ENCODE results near the gene SARDH.
"Not testable (repeated sequence)": the region's sequence is repeated elsewhere in the genome, so short reads cannot be mapped to it uniquely, and the experiment has no call there.

SARDH gene

GRCh38 chr9:133754688-133755227, 16.6 kb upstream of the SARDH start:
- Histone ChIP-seq H3K4me3 (ENCODE audit: low read depth, low read length) (no peak overlapping the region), H3K36me3 (peaks cover 4% of the 10 kb centered on the region; the same call in 1 of the 2 replicates), H3K27ac (no peak overlapping the region), H3K27me3 (ENCODE audit: insufficient read depth, low read depth, severe bottlenecking) (no peaks in the 10 kb centered on the region), H3K9me3 (ENCODE audit: severe bottlenecking) (peaks cover 6% of the 10 kb centered on the region)
- DNase-seq = no peak
- TF ChIP-seq, protein P1, sequence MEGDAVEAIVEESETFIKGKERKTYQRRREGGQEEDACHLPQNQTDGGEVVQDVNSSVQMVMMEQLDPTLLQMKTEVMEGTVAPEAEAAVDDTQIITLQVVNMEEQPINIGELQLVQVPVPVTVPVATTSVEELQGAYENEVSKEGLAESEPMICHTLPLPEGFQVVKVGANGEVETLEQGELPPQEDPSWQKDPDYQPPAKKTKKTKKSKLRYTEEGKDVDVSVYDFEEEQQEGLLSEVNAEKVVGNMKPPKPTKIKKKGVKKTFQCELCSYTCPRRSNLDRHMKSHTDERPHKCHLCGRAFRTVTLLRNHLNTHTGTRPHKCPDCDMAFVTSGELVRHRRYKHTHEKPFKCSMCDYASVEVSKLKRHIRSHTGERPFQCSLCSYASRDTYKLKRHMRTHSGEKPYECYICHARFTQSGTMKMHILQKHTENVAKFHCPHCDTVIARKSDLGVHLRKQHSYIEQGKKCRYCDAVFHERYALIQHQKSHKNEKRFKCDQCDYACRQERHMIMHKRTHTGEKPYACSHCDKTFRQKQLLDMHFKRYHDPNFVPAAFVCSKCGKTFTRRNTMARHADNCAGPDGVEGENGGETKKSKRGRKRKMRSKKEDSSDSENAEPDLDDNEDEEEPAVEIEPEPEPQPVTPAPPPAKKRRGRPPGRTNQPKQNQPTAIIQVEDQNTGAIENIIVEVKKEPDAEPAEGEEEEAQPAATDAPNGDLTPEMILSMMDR (IDR thresholded peaks at IDR 0.05; ENCODE audit: low read depth, low read length) = no peak

GRCh38 chr9:133754187-133754586, 16.0 kb upstream of the SARDH start:
- H3K36me3 ChIP-seq = peaks cover 4% of the 10 kb centered on the region; the same call in 1 of the 2 replicates
- TF ChIP-seq, protein P1 (IDR thresholded peaks at IDR 0.05; ENCODE audit: low read depth, low read length) = no peak
- no peak for DNase-seq
- no peak overlapping the region for H3K4me3 ChIP-seq (ENCODE audit: low read depth, low read length)
- H3K27me3 ChIP-seq (ENCODE audit: insufficient read depth, low read depth, severe bottlenecking) = no peaks in the 10 kb centered on the region
- no peak overlapping the region for H3K27ac ChIP-seq
- H3K9me3 ChIP-seq (ENCODE audit: severe bottlenecking) = peaks cover 6% of the 10 kb centered on the region

DNA sequence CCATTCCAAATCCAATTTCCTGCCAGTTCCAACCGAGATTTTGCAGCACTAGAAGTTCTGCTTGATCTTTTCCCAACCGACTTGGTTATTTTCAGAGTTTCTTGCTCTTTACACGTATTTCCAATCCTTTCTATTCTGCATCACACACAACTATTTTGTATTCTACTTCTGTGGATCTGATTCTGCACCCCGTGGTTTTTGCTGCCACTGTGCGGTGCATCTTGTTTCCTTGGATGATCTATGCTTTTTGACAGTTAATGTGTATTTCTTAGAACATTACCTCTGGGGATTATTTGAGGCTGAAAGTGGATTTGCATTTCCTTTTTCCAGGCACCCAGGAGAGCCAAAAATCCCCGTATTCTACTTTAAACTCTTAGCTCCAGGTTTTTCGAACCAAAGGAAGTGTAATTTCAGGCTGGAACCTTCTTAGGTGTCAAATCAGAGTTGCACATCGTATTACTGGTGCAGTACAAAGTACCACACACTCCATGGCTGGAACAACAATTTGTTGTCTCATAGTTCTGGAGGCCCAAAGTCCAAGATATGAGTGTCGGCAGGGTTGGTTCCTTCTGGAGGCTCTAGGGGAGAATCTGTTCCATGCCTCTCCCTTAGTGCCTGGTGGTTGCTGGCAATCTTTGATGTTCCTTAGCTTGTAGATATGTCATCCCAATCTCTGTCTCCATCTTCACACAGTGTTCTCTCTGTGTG, 14.7 kb upstream of the SARDH start:
- no peaks in the 10 kb centered on the region for H3K36me3 ChIP-seq
- no peak overlapping the region for H3K27ac ChIP-seq
- TF ChIP-seq, protein P1 (IDR thresholded peaks at IDR 0.05; ENCODE audit: low read depth, low read length) = no peak
- DNase-seq = no peak
- no peak overlapping the region for H3K4me3 ChIP-seq (ENCODE audit: low read depth, low read length)
- no peaks in the 10 kb centered on the region for H3K27me3 ChIP-seq (ENCODE audit: insufficient read depth, low read depth, severe bottlenecking)
- H3K9me3 ChIP-seq (ENCODE audit: severe bottlenecking) = peaks cover 6% of the 10 kb centered on the region

DNA sequence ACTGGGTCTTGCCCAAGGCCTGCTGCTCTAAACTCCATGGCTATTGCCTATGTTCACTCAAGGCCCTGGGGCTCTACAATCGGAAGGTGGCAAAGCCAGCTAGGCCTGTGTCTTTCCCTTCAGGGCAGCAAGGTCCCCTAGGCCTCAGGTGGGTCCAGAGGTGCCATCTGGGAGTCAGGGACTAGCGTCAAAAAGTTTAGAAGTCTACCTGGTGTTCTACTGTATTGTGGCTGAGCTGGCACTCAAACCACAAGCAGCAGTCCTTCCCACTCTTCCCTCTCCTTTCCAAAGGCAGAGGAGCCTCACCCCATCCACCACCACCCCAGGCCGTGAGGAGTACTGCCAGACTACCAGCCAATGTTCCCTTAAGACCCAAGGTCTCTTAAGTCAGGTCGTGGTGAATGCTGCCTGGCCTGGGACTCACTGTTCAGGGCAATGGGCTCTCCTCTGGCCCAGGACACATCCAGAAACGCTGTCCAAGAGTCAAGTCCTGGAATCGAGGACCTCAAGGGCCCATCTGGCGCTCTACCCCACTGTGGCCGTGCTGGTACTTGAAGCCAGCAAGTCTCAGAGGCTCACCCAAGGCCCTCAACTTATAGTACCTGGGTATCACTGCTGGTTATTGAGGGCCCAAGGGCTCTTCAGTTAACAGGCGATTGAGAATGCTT, 13.0 kb upstream of the SARDH start:
- no peaks in the 10 kb centered on the region for H3K36me3 ChIP-seq
- TF ChIP-seq, protein P1 (IDR thresholded peaks at IDR 0.05; ENCODE audit: low read depth, low read length) = no peak
- no peak overlapping the region for H3K27ac ChIP-seq
- H3K4me3 ChIP-seq (ENCODE audit: low read depth, low read length) = no peak overlapping the region
- H3K27me3 ChIP-seq (ENCODE audit: insufficient read depth, low read depth, severe bottlenecking) = no peaks in the 10 kb centered on the region
- H3K9me3 ChIP-seq (ENCODE audit: severe bottlenecking) = peaks cover 9% of the 10 kb centered on the region
- no peak for DNase-seq

DNA sequence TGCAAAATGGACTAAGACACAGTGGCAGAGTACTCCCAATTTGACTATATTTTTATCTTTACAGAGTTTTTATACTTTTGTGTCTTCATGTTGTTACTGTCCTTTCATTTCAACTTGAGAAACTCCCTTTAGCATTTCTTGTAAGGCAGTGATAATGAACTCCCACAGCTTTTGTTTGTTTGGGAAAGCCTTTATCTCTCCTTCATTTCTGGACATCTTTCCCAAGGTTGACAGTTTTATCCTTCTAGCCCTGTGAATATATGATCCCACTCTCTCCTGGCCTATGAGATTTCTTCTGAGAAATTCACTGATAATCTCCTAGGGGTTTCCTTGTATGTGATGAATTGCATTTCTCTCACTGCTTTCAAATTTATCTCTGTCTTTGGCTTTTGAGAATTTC, 9.2 kb upstream of the SARDH start:
- H3K27me3 ChIP-seq (ENCODE audit: insufficient read depth, low read depth, severe bottlenecking) = no peaks in the 10 kb centered on the region

DNA sequence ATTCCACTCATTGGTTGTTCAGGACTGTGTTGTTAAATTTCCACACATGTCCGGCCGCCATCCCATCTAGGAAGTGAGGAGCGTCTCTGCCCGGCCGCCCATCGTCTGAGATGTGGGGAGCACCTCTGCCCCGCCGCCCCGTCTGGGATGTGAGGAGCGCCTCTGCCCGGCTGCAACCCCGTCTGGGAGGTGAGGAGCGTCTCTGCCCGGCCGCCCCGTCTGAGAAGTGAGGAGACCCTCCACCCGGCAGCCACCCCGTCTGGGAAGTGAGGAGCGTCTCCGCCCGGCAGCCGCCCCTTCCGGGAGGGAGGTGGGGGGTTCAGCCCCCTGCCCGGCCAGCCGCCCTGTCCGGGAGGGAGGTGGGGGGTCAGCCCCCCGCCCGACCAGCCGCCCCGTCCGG, 6.4 kb upstream of the SARDH start:
- not testable (repeated sequence) for H3K36me3 ChIP-seq; DNase-seq; H3K27me3 ChIP-seq (ENCODE audit: insufficient read depth, low read depth, severe bottlenecking); H3K4me3 ChIP-seq (ENCODE audit: low read depth, low read length); H3K27ac ChIP-seq; H3K9me3 ChIP-seq (ENCODE audit: severe bottlenecking)

More for the DNA sequence above, 9.2 kb upstream of the SARDH start:
- no peaks in the 10 kb centered on the region for H3K36me3 ChIP-seq
- H3K27ac ChIP-seq = no peak overlapping the region
- H3K9me3 ChIP-seq (ENCODE audit: severe bottlenecking) = peaks cover 13% of the 10 kb centered on the region
- H3K4me3 ChIP-seq (ENCODE audit: low read depth, low read length) = no peak overlapping the region
- TF ChIP-seq, protein P1 (IDR thresholded peaks at IDR 0.05; ENCODE audit: low read depth, low read length) = no peak
- DNase-seq = no peak

Data from WERI-Rb-1 (cell line).